ENCODE measurements around the gene SAFB.
"Not testable (repeated sequence)": the region's sequence is repeated elsewhere in the genome, so short reads cannot be mapped to it uniquely, and the experiment has no call there.

Gene SAFB

GRCh38 chr19:5700455-5701092 is 77.7 kb downstream of the SAFB start:
- DNase-seq: no peak

- DNase-seq: not testable (repeated sequence)
Measured at GRCh38 chr19:5702053-5702410, 79.1 kb downstream of the SAFB start.

- DNase-seq: no peak
Measured at GRCh38 chr19:5703819-5704818, 81.2 kb downstream of the SAFB start.

- no peak for DNase-seq
Measured at GRCh38 chr19:5705552-5705951, 82.7 kb downstream of the SAFB start.

GRCh38 chr19:5706876-5707573 is 84.1 kb downstream of the SAFB start:
- no peak for DNase-seq

- DNase-seq: no peak
Measured at GRCh38 chr19:5707576-5708575, 85.0 kb downstream of the SAFB start.

GRCh38 chr19:5711025-5711424 is 88.1 kb downstream of the SAFB start:
- no peak for DNase-seq

- no peak for DNase-seq
Measured at GRCh38 chr19:5711713-5712161, 88.9 kb downstream of the SAFB start.

GRCh38 chr19:5713228-5713627 is 90.3 kb downstream of the SAFB start:
- no peak for DNase-seq

GRCh38 chr19:5714816-5715215 is 91.9 kb downstream of the SAFB start:
- DNase-seq: no peak

GRCh38 chr19:5717215-5717935 is 94.5 kb downstream of the SAFB start:
- no peak for DNase-seq
